T-cell (primary cell): ENCODE data around the gene COX7A2L. TPM values are rescaled to one million over a fixed set of nuclear protein-coding genes. Genes with fewer than 3 reads are reported as not detected.
A peak's percentile ranks its signal among the peaks of the same experiment; 100 is the strongest.

ENCODE experiments used
- ATAC-seq, 4 experiments: fragments of 200-7000 bp in 3 of 4; fragments of 150-1000 bp in 1 of 4; cut with Tn5 transposase; replicated peaks in 1 of 4; 1 replicate in 3 of 4; 2 replicates in 1 of 4; pipeline ENCODE4 v1.10.0; 2021; ENCODE audit warnings: moderate library complexity in 3 of 4, mild to moderate bottlenecking in 2 of 4, moderate number of reproducible peaks in 1 of 4
- CTCF ChIA-PET, 2 donors: fragments of 300-600 bp; sonication (Branson Sonifier 250); formaldehyde crosslinking; loops; one replicate each; lab custom pipeline; 2022; ENCODE audit warnings: antibody characterized with exemption in 2 of 2; lab: Charles Lee
- POLR2A ChIA-PET, 2 donors: fragments of 300-600 bp; sonication (Branson Sonifier 250); formaldehyde crosslinking; loops; one replicate each; lab custom pipeline; 2022; ENCODE audit warnings: antibody characterized with exemption in 2 of 2; lab: Charles Lee
- DNase-seq, 35 experiments: peaks; one replicate each; pipeline versions ENCODE4 v3.0.0 to v3.0.0-alpha.2; 2013 to 2023
- H3K27ac ChIP-seq: one replicate; pipeline ENCODE4 v1.5.1; 2013; ENCODE audit warnings: low read length
- H3K27me3 ChIP-seq, 2 experiments: replicated peaks in 1 of 2; 1 replicate in 1 of 2; 2 replicates in 1 of 2; pipeline versions ENCODE4 v1.6.1 to v1.7.0; 2013; ENCODE audit warnings: low read length in 1 of 2, mixed read lengths in 1 of 2; ENCODE audit not compliant: control insufficient read depth in 2 of 2, insufficient read depth in 2 of 2; ENCODE audit errors: extremely low read depth in 1 of 2
- H3K36me3 ChIP-seq, 2 donors: 1 replicate in 1 of 2; 2 replicates in 1 of 2; pipeline versions ENCODE4 v1.6.1 to v1.7.0; 2013; ENCODE audit warnings: low read length in 1 of 2; ENCODE audit not compliant: control insufficient read depth in 2 of 2, insufficient read depth in 1 of 2; ENCODE audit errors: extremely low read depth in 1 of 2
- H3K4me1 ChIP-seq, 2 experiments: 1 replicate in 1 of 2; 2 replicates in 1 of 2; pipeline versions ENCODE4 v1.6.1 to v1.7.0; 2013; ENCODE audit warnings: low read length in 2 of 2, mixed read lengths in 1 of 2; ENCODE audit not compliant: insufficient read depth in 2 of 2, control insufficient read depth in 1 of 2; ENCODE audit errors: extremely low read depth in 1 of 2
- H3K4me3 ChIP-seq, 2 donors: 1 replicate in 1 of 2; 2 replicates in 1 of 2; pipeline versions ENCODE4 v1.5.1 to v1.7.0; 2013; ENCODE audit warnings: mild to moderate bottlenecking in 2 of 2, low read length in 1 of 2, moderate library complexity in 1 of 2; ENCODE audit not compliant: control insufficient read depth in 1 of 2; ENCODE audit errors: extremely low read depth in 1 of 2
- H3K9me3 ChIP-seq: 2 replicates; pipeline ENCODE4 v1.7.0; 2013
- H3K27ac Mint-ChIP-seq, 2 donors: one replicate each; pipeline ENCODE4 v1.8.0; 2020 to 2021; ENCODE audit warnings: mild to moderate bottlenecking in 2 of 2, mixed read lengths in 2 of 2
- H3K27me3 Mint-ChIP-seq, 2 donors: one replicate each; pipeline ENCODE4 v1.8.0; 2021 to 2022; ENCODE audit warnings: mixed read lengths in 2 of 2
- H3K36me3 Mint-ChIP-seq: one replicate; pipeline ENCODE4 v1.8.0; 2021; ENCODE audit warnings: mixed read lengths
- H3K4me1 Mint-ChIP-seq, 3 donors: one replicate each; pipeline ENCODE4 v1.8.0; 2020 to 2022; ENCODE audit warnings: mixed read lengths in 3 of 3, mild to moderate bottlenecking in 1 of 3
- H3K4me3 Mint-ChIP-seq, 3 donors: one replicate each; pipeline ENCODE4 v1.8.0; 2020 to 2022; ENCODE audit warnings: mild to moderate bottlenecking in 3 of 3, mixed read lengths in 3 of 3, moderate library complexity in 3 of 3
- H3K9me3 Mint-ChIP-seq, 3 donors: one replicate each; pipeline ENCODE4 v1.8.0; 2020 to 2022; ENCODE audit warnings: mixed read lengths in 3 of 3
- WGBS: methylation state at CpG from one replicate; pipeline ENCODE4 v1.1.5; 2013; ENCODE audit warnings: missing lambda C conversion rate; ENCODE audit not compliant: insufficient coverage; 5-methylcytosine and 5-hydroxymethylcytosine counted together
- total RNA-seq, 35 experiments: library from RNA in 6 of 35; stranded (reverse) in 6 of 35; fragments of 120-200 nt in 1 of 35; gene quantifications; one replicate each; pipeline versions ENCODE4 v1.2.1 to v1.2.4 and lab custom pipeline; 2013 to 2026

Gene COX7A2L
- total RNA-seq, 5 donors from 2014 or later (not counting 1 experiment from before 2014, with no cell fraction given) = 59.6 to 76.4 (median 72.6) TPM

DNA sequence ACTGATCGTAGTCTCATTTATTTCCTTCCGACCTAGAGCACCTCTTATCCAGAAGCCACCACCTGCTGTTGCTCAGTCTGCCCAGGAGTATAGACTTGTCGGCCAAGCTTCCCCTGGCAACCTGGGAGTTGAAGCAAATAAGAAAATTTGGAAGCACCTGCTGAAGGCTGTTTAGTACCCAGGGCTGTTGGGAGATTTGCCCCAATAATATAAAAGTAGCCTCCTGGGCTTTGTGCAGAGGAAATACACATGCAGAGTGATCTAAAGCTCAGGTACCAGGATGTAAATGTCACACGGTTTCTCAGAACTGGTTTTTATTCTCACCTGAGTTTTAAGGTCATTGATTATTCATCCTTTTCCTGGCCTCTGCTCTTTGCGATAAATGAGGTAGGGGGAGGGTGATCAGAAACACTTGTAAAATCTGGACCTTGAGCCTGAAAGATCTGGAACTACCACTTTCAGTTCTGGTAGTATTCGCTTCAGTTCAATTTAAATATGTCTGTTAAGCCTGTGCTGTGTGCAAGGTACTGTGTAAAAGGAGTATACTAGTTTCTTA lies 789 bp upstream of the COX7A2L start:
- H3K27ac ChIP-seq = peak overlapping the region; percentile 96
- ChIA-PET CTCF (interaction anchor here (0.5 to 0.6 kb wide), 3 partner anchors 190 to 868 kb away, joined by 3 to 4 read pairs (median 3); no protein-coding TSS in a partner anchor), POLR2A (interaction anchor here in 1 of 2 donors (0.6 kb wide), 1 partner anchor 125 kb away, joined by 3 read pairs; no protein-coding TSS in a partner anchor)
- Mint-ChIP-seq H3K27me3 (no peaks in the 10 kb centered on the region), H3K4me3 (peak overlapping the region; percentile 87 to 95 (median 88)), H3K4me1 (peaks cover 38 to 46% (median 45%) of the 10 kb centered on the region in 3 donors), H3K27ac (peak overlapping the region; percentile 98 to 100), H3K36me3 (peaks cover 6% of the 10 kb centered on the region), H3K9me3 (no peaks in the 10 kb centered on the region)
- DNase-seq (no peak), ATAC-seq (peak in 3 of 4 experiments; percentile 2 to 4 (median 3))
- H3K4me3 ChIP-seq = peak overlapping the region; percentile 71 to 97
- peaks cover 0 to 3% of the 10 kb centered on the region in 2 experiments for H3K27me3 ChIP-seq
- H3K9me3 ChIP-seq = no peaks in the 10 kb centered on the region
- peaks cover 23 to 30% of the 10 kb centered on the region in 2 experiments for H3K4me1 ChIP-seq
- WGBS = 3% methylated on average over 4 of the region's 6 CpGs
- H3K36me3 ChIP-seq = no peaks in the 10 kb centered on the region

DNA sequence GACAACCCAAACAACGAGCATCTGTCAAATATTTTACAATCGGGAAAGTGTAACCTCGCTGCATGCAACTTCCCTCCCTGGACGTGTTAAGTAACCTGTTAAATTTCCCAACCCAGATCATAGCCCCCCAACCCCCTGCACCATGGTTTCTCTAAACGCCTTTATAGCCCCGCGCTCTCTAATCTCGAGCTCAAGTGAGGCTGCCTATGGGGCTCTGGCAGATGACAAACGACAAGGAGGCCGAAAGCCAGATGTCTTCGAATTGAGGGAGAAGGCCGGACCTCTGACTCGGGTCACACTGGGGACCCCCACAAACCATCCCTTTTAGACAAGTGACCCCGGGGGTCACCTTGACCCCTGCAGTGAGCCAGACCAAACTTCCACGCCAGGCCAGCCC lies 526 bp downstream of the COX7A2L start:
- Mint-ChIP-seq H3K36me3 (peaks cover 11% of the 10 kb centered on the region), H3K9me3 (no peaks in the 10 kb centered on the region), H3K4me3 (peak overlapping the region; percentile 87 to 95 (median 88)), H3K27me3 (no peaks in the 10 kb centered on the region), H3K4me1 (peaks cover 46 to 58% (median 54%) of the 10 kb centered on the region in 3 donors), H3K27ac (peak overlapping the region; percentile 98 to 100)
- ChIA-PET POLR2A (interaction anchor here in 1 of 2 donors (0.7 to 0.8 kb wide), 2 partner anchors 34 to 131 kb away, joined by 3 to 6 read pairs; no protein-coding TSS in a partner anchor), CTCF (interaction anchor here in 1 of 2 donors (0.6 to 1.2 kb wide), 2 partner anchors 25 to 777 kb away, joined by 3 read pairs; no protein-coding TSS in a partner anchor)
- H3K27ac ChIP-seq = peak overlapping the region; percentile 96
- H3K36me3 ChIP-seq = peaks cover 0 to 3% of the 10 kb centered on the region in 2 donors
- DNase-seq = peak in 2 of 35 experiments; percentile 6 to 32
- no peak for ATAC-seq
- peak overlapping the region; percentile 93 to 97 for H3K4me3 ChIP-seq
- peaks cover 0 to 3% of the 10 kb centered on the region in 2 experiments for H3K27me3 ChIP-seq
- no peaks in the 10 kb centered on the region for H3K9me3 ChIP-seq
- WGBS = 0% methylated on average over 5 of the region's 15 CpGs
- H3K4me1 ChIP-seq = peaks cover 23 to 34% of the 10 kb centered on the region in 2 experiments

DNA sequence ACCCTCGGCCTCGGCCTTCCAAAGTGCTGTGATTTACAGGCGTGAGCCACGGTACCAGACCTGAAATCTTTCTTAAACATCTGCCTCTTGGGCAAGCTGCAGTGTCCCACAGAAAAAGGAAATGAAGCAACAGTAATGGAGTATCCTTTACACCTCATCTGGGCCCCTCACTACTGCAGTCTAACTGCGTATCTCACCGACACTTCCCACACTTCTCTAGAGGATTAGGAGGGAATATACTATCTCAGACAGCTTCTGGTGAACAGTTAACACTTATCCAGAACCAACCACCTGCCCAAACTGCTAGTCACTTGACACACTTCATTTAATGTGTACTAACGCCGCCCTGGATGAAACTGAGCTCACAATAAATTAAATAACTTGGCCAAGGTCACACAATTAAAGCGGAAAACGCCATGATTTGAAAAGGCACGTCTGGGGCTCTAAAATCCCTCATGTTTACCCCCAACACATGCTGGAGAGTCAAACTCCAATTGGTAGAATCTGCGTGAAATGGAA lies 993 bp downstream of the COX7A2L start:
- Histone ChIP-seq H3K27ac (peak overlapping the region; percentile 96), H3K4me1 (peaks cover 23 to 34% of the 10 kb centered on the region in 2 experiments), H3K27me3 (peaks cover 0 to 3% of the 10 kb centered on the region in 2 experiments), H3K4me3 (peak overlapping the region; percentile 93 to 97), H3K36me3 (peaks cover 0 to 5% of the 10 kb centered on the region in 2 donors), H3K9me3 (no peaks in the 10 kb centered on the region)
- 2% methylated on average over 10 of the region's 12 CpGs for WGBS
- Mint-ChIP-seq H3K4me1 (peaks cover 49 to 61% (median 57%) of the 10 kb centered on the region in 3 donors), H3K9me3 (no peaks in the 10 kb centered on the region), H3K27ac (peak overlapping the region; percentile 98 to 100), H3K36me3 (peaks cover 14% of the 10 kb centered on the region), H3K4me3 (peak overlapping the region; percentile 87 to 95 (median 88)), H3K27me3 (no peaks in the 10 kb centered on the region)
- ATAC-seq (no peak), DNase-seq (peak in 5 of 35 experiments; percentile 2 to 36 (median 6))
- ChIA-PET POLR2A (interaction anchor here in 1 of 2 donors (0.7 to 0.8 kb wide), 3 partner anchors 34 to 131 kb away, joined by 3 to 6 read pairs (median 5); no protein-coding TSS in a partner anchor), CTCF (interaction anchor here in 1 of 2 donors (0.6 to 1.2 kb wide), 2 partner anchors 25 to 777 kb away, joined by 3 read pairs; no protein-coding TSS in a partner anchor)

DNA sequence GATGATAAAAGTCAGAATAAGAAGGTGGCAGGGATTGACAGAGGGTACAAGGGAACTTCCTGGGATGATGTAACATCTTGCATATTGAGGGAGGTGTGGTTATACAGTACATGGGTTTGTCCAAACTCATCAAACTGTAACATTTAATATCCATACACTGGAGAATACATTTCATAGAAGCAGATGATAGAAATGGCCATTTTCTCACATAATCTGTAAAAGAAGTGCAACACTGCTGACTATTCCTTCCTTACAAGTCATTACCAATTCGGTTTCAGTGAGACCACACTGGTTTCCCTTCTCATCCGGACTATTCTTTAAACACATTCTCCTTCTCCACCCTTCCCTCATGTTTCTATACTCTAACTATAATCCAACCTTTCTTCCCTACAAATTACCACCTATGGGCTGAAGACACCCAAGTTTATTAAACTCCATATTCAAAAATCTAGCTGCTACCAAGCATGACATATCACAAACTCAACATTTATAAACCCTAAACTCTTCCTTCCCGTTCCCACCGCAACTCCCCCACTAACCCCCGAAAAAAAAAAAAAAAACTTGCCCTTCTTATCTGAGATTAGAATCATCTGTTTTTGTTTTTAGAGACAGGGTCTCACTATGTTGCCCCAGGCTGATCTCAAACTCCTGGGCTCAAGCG lies 1.6 kb downstream of the COX7A2L start:
- Mint-ChIP-seq H3K9me3 (no peaks in the 10 kb centered on the region), H3K36me3 (peaks cover 18% of the 10 kb centered on the region), H3K4me1 (peaks cover 55 to 67% (median 63%) of the 10 kb centered on the region in 3 donors), H3K27me3 (no peaks in the 10 kb centered on the region), H3K27ac (peak overlapping the region; percentile 98 to 100), H3K4me3 (peak overlapping the region; percentile 87 to 95 (median 88))
- H3K36me3 ChIP-seq = peaks cover 0 to 7% of the 10 kb centered on the region in 2 donors
- 16% methylated on average over 5 of the region's 6 CpGs for WGBS
- peaks cover 0 to 3% of the 10 kb centered on the region in 2 experiments for H3K27me3 ChIP-seq
- ChIA-PET POLR2A (interaction anchor here in 1 of 2 donors (0.6 to 0.7 kb wide), 2 partner anchors 61 to 128 kb away, joined by 3 to 5 read pairs; no protein-coding TSS in a partner anchor), CTCF (interaction anchor here in 1 of 2 donors (1.2 kb wide), 1 partner anchor 26 kb away, joined by 3 read pairs; no protein-coding TSS in a partner anchor)
- peak overlapping the region; percentile 96 for H3K27ac ChIP-seq
- peaks cover 23 to 34% of the 10 kb centered on the region in 2 experiments for H3K4me1 ChIP-seq
- no peak for ATAC-seq
- H3K4me3 ChIP-seq = peak overlapping the region; percentile 93 to 97
- no peak for DNase-seq
- no peaks in the 10 kb centered on the region for H3K9me3 ChIP-seq

DNA sequence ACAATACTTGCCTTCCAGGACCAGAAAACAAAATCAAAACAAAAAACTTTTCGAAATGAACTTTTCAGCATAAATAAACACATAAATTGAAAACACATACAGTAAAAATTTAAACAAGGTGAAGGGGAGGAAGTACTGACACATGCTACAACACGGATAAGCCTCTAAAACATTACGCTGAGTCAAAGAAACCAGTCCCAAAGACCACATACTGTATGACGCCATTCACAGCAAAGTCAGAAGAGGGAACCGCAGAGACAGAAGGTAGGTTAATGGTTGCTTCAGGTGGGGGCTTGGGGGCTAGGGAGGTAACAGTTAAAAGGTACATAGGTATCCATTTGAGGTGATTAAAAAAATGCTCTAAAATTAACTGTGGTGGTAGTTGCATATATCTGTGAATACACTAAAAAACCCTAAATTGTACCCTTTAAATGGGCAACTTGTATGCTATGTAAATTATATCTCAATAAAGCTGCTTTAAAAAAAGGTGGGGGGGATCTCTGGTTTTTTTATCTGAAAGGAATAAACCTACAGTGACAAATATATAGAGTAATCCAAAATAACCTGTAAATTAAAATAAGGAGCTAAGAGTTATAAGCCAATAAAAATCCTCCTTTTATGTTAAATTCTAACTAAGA lies 7.1 kb downstream of the COX7A2L start:
- Histone ChIP-seq H3K36me3 (peaks cover 9 to 40% of the 10 kb centered on the region in 2 donors), H3K27me3 (no peaks in the 10 kb centered on the region), H3K4me1 (peaks cover 6 to 11% of the 10 kb centered on the region in 2 experiments), H3K27ac (no peak overlapping the region), H3K9me3 (no peaks in the 10 kb centered on the region), H3K4me3 (no peak overlapping the region)
- H3K36me3 Mint-ChIP-seq = peaks cover 56% of the 10 kb centered on the region
- POLR2A ChIA-PET = interaction anchor here (0.6 kb wide), 4 partner anchors 12 to 306 kb away, joined by 3 to 5 read pairs (median 3); partner anchors contain the start of gene PKDCC (in 1 of the 2)
- peak overlapping the region; percentile 22 to 54 for H3K27ac Mint-ChIP-seq
- no CpG with 5 or more reads among the region's 5 CpGs for WGBS
- no peak overlapping the region for H3K4me3 Mint-ChIP-seq
- peaks cover 55 to 73% (median 64%) of the 10 kb centered on the region in 3 donors for H3K4me1 Mint-ChIP-seq
- CTCF ChIA-PET = interaction anchor here in 1 of 2 donors (1.0 to 1.8 kb wide), 2 partner anchors 15 to 26 kb away, joined by 3 to 4 read pairs; no protein-coding TSS in a partner anchor
- DNase-seq (no peak), ATAC-seq (peak in 1 of 4 experiments; percentile 40)
- H3K9me3 Mint-ChIP-seq = no peaks in the 10 kb centered on the region
- H3K27me3 Mint-ChIP-seq = no peaks in the 10 kb centered on the region
